Liver (tissue), 3 donors: Measurements from ENCODE around the gene TGFBR3.

Experiments
- CTCF ChIP-seq: fragments of 150-350 bp; IDR thresholded peaks from 2 replicates; pipeline ENCODE4 v1.5.1; 2017; ENCODE audit warnings: improper control_type of control experiment, low read depth, low read length; ENCODE audit not compliant: missing input control
- EGR1 ChIP-seq, 2 donors: IDR thresholded peaks; 2 replicates each; pipeline ENCODE4 v1.6.1; 2016 to 2018; ENCODE audit warnings: antibody characterized with exemption in 2 of 2, low read depth in 2 of 2
- ZBTB33 ChIP-seq: IDR thresholded peaks from 2 replicates; pipeline ENCODE4 v1.6.1; 2016; ENCODE audit warnings: antibody characterized with exemption
- donor health status: healthy.
- donor health status: healthy.

GRCh38 chr1:91730801-91731732, 154.9 kb downstream of the TGFBR3 start:
- no peak for TF ChIP-seq CTCF
- TF ChIP-seq EGR1 (IDR thresholded peaks at IDR 0.05; ENCODE audit: low read depth in 2 of 2) = peak in 1 of 2 donors; percentile 78
- TF ChIP-seq ZBTB33 = peak; percentile 70
